HepG2 (cell line): Measurements from ENCODE around the gene GALK2. TPM values are rescaled to one million over a fixed set of nuclear protein-coding genes. Genes with fewer than 3 reads are reported as not detected.
"Not testable (repeated sequence)": the region's sequence is repeated elsewhere in the genome, so short reads cannot be mapped to it uniquely, and the experiment has no call there.

Experiments
- ATAC-seq: fragments of 200-7000 bp; cut with Tn5 transposase; 3 replicates; pipeline ENCODE4 v1.9.1; 2020; ENCODE audit warnings: mild to moderate bottlenecking, moderate library complexity
- BruUV-seq: library from RNA; stranded (reverse); fragments of 400-500 nt; replicated peaks from 2 replicates; lab custom pipeline; 2021; lab: Mats Ljungman, UMichigan
- CTCF ChIA-PET: fragments of 300-600 bp; formaldehyde crosslinking; extraction: SDS; loops from one replicate; lab custom pipeline; 2021; ENCODE audit warnings: low total read pairs, inconsistent platforms, low intra/inter-chr PET ratio; lab: Yijun Ruan, JAX
- POLR2A ChIA-PET: fragments of 350-600 bp; sonication (Branson Sonifier 250); formaldehyde crosslinking; loops from one replicate; lab custom pipeline; 2020; ENCODE audit warnings: antibody characterized with exemption, inconsistent platforms; lab: Yijun Ruan, JAX
- DNase-seq: peaks from one replicate; pipeline ENCODE4 v3.0.0-alpha.2; 2015; ENCODE audit warnings: low spot score
- FAIRE-seq: peaks from 3 replicates; lab custom pipeline; 2011; peaks lifted over from hg19 to GRCh38; lab: Jason Lieb, UNC
- H2AFZ ChIP-seq: one replicate; pipeline ENCODE4 v1.6.1; 2011; ENCODE audit warnings: low read length, inconsistent platforms
- H3K27ac ChIP-seq: fragments of 300-600 bp; 3 replicates; pipeline ENCODE4 v1.8.0; 2011; ENCODE audit warnings: mixed run types, mild to moderate bottlenecking, mixed read lengths, low read length, inconsistent platforms; ENCODE audit not compliant: insufficient read depth; ENCODE audit errors: extremely low read length
- H3K27me3 ChIP-seq, 2 experiments: fragments of 200-600 bp in 1 of 2; 2 replicates in 1 of 2; 3 replicates in 1 of 2; pipeline versions ENCODE4 v1.6.0 to v1.8.0; 2011; ENCODE audit warnings: low read length in 2 of 2, mild to moderate bottlenecking in 2 of 2, moderate library complexity in 2 of 2, inconsistent platforms in 1 of 2; ENCODE audit not compliant: insufficient read depth in 2 of 2, control insufficient read depth in 1 of 2
- H3K36me3 ChIP-seq, 2 experiments: fragments of 200-600 bp in 1 of 2; replicated peaks in 1 of 2; 2 replicates in 1 of 2; 3 replicates in 1 of 2; pipeline versions ENCODE4 v1.5.1 to v1.8.0; 2011; ENCODE audit warnings: low read length in 2 of 2, inconsistent platforms in 1 of 2; ENCODE audit not compliant: insufficient read depth in 2 of 2, control insufficient read depth in 1 of 2
- H3K4me1 ChIP-seq: 2 replicates; pipeline ENCODE4 v1.5.1; 2012; ENCODE audit warnings: low read length, inconsistent platforms; ENCODE audit not compliant: insufficient read depth
- H3K4me2 ChIP-seq: 2 replicates; pipeline ENCODE4 v1.6.0; 2011; ENCODE audit warnings: low read depth, low read length, inconsistent platforms
- H3K4me3 ChIP-seq, 3 experiments: fragments of 200-600 bp in 1 of 3; sonication (generic), shearing (Covaris generic) in 1 of 3; replicated peaks in 1 of 3; 2 replicates each; pipeline ENCODE4 v1.5.1; 2011 to 2016; ENCODE audit warnings: low read length in 3 of 3, inconsistent platforms in 2 of 3, low read depth in 2 of 3, mild to moderate bottlenecking in 2 of 3, control low read depth in 1 of 3, mixed read lengths in 1 of 3; ENCODE audit not compliant: insufficient read depth in 1 of 3
- H3K79me2 ChIP-seq: one replicate; pipeline ENCODE4 v1.6.1; 2011; ENCODE audit warnings: low read length, inconsistent platforms; ENCODE audit not compliant: insufficient read depth
- H3K9ac ChIP-seq: 2 replicates; pipeline ENCODE4 v1.6.0; 2011; ENCODE audit warnings: mild to moderate bottlenecking, low read depth, low read length, inconsistent platforms; ENCODE audit not compliant: insufficient read depth
- H3K9me3 ChIP-seq: 2 replicates; pipeline ENCODE4 v1.5.1; 2012; ENCODE audit warnings: mild to moderate bottlenecking, low read length
- H4K20me1 ChIP-seq: 2 replicates; pipeline ENCODE4 v1.6.0; 2011; ENCODE audit warnings: inconsistent platforms, mild to moderate bottlenecking, low read length, moderate library complexity; ENCODE audit not compliant: insufficient read depth
- ARID3A ChIP-seq: IDR thresholded peaks from 2 replicates; pipeline ENCODE4 v1.6.1; 2012; ENCODE audit warnings: low read depth, low read length, improper control_type of control experiment
- CREB1 ChIP-seq, 2 experiments: fragments of 450-650 bp in 1 of 2; IDR thresholded peaks; 2 replicates each; pipeline ENCODE4 v1.6.1; 2016 to 2017; ENCODE audit warnings: control low read depth in 1 of 2, mild to moderate bottlenecking in 1 of 2, missing compliant biosample characterization in 1 of 2, missing genetic modification characterization in 1 of 2
- HDAC2 ChIP-seq: sonication (generic); formaldehyde crosslinking; IDR thresholded peaks from 2 replicates; pipeline ENCODE4 v1.4.0; 2020; ENCODE audit warnings: missing genetic modification reagents
- ISL2 ChIP-seq: sonication (generic); formaldehyde crosslinking; IDR thresholded peaks from 2 replicates; pipeline ENCODE4 v1.5.0; 2020; ENCODE audit warnings: missing genetic modification reagents
- LCORL ChIP-seq, 2 experiments: fragments of 450-650 bp in 1 of 2; sonication (generic) in 1 of 2; formaldehyde crosslinking in 1 of 2; IDR thresholded peaks; 2 replicates each; pipeline versions ENCODE4 v1.5.0 to v1.6.1; 2017 to 2020; ENCODE audit warnings: antibody characterized with exemption in 1 of 2, missing genetic modification reagents in 1 of 2
- PHF20 ChIP-seq: sonication (generic); formaldehyde crosslinking; IDR thresholded peaks from 2 replicates; pipeline ENCODE4 v1.5.0; 2020; ENCODE audit warnings: mild to moderate bottlenecking, missing genetic modification reagents
- RAD21 ChIP-seq: fragments of 450-650 bp; formaldehyde crosslinking; IDR thresholded peaks from 2 replicates; pipeline ENCODE4 v1.5.0; 2020; ENCODE audit warnings: mild to moderate bottlenecking
- TAF15 ChIP-seq: fragments of 200-400 bp; formaldehyde crosslinking; IDR thresholded peaks from one replicate; pipeline ENCODE4 v1.6.1; 2018; ENCODE audit warnings: mild to moderate bottlenecking, low read depth, low read length; ENCODE audit not compliant: poor library complexity, severe bottlenecking
- TBP ChIP-seq: sonication (generic); formaldehyde crosslinking; IDR thresholded peaks from 2 replicates; pipeline ENCODE4 v1.5.0; 2020; ENCODE audit warnings: missing genetic modification reagents
- TOE1 ChIP-seq: sonication (generic); formaldehyde crosslinking; IDR thresholded peaks from 2 replicates; pipeline ENCODE4 v1.4.0; 2020; ENCODE audit warnings: mild to moderate bottlenecking, missing genetic modification reagents
- ZEB1 ChIP-seq: IDR thresholded peaks from 2 replicates; pipeline ENCODE4 v1.6.1; 2012; ENCODE audit warnings: mild to moderate bottlenecking, low read depth, inconsistent platforms; ENCODE audit not compliant: insufficient replicate concordance
- ZFP36 ChIP-seq: fragments of 150-350 bp; IDR thresholded peaks from 2 replicates; pipeline ENCODE4 v1.6.1; 2018; ENCODE audit warnings: borderline replicate concordance, low read length, low read depth; ENCODE audit not compliant: partially characterized antibody
- ZKSCAN1 ChIP-seq: fragments of 150-350 bp; IDR thresholded peaks from 2 replicates; pipeline ENCODE4 v1.6.1; 2014; ENCODE audit warnings: low read length
- ZNF496 ChIP-seq: sonication (generic); formaldehyde crosslinking; IDR thresholded peaks from 2 replicates; pipeline ENCODE4 v1.8.1; 2023; ENCODE audit warnings: mild to moderate bottlenecking, moderate library complexity, missing genetic modification reagents; ENCODE audit not compliant: insufficient replicate concordance
- ZNF773 ChIP-seq: sonication (generic); formaldehyde crosslinking; IDR thresholded peaks from 2 replicates; pipeline ENCODE4 v1.4.0; 2020; ENCODE audit warnings: missing genetic modification reagents, borderline replicate concordance
- WGBS: methylation state at CpG from one replicate; pipeline ENCODE4 v1.1.6; 2017; ENCODE audit warnings: low lambda C conversion rate; 5-methylcytosine and 5-hydroxymethylcytosine counted together
- in situ Hi-C: cut with HindIII; loops from 2 replicates; pipeline ENCODE4 v1.10.0; 2017; ENCODE audit warnings: low pct_unique_long_range_greater_than_20kb; ENCODE audit not compliant: extremely low pct_ligation_motif_present
- intact Hi-C: fragments of 100-400 bp; cut with micrococcal nuclease; formaldehyde crosslinking; loops from one replicate; pipeline ENCODE4 v1.10.0; 2022; ENCODE audit not compliant: unreplicated experiment
- polyA plus RNA-seq, 8 experiments: library from polyadenylated mRNA; depleted of rRNA in 3 of 8; stranded (reverse) in 7 of 8; unstranded in 1 of 8; fragments of >200 nt; fragmentation: Illumina TruSeq in 4 of 8; extraction: Trizol in 4 of 8; gene quantifications; 2 replicates each; pipeline versions ENCODE4 v1.2.1 to v1.2.3, GENCODE V29; 2011 to 2016; ENCODE audit warnings: low read depth in 4 of 8, missing spikeins in 1 of 8, mixed read lengths in 1 of 8; ENCODE audit not compliant: insufficient read depth in 1 of 8
- total RNA-seq, 5 experiments: library from RNA; depleted of rRNA; stranded (reverse); fragments of >200 nt; fragmentation: Illumina TruSeq; extraction: Trizol; gene quantifications; 2 replicates each; pipeline ENCODE4 v1.2.3, GENCODE V29; 2016; ENCODE audit warnings: low read depth in 1 of 5
- TF ChIP-seq, protein P1 (sequence below): sonication (generic); formaldehyde crosslinking; conservative IDR thresholded peaks from 2 replicates; pipeline ENCODE4 v1.4.0; 2020; ENCODE audit warnings: missing genetic modification reagents

The GALK2 gene
- total and polyA plus RNA-seq, 2 of the 13 experiments (the other 11 are each of a cell fraction or from before 2014, with no cell fraction given) = 17.6 to 32.8 TPM

DNA sequence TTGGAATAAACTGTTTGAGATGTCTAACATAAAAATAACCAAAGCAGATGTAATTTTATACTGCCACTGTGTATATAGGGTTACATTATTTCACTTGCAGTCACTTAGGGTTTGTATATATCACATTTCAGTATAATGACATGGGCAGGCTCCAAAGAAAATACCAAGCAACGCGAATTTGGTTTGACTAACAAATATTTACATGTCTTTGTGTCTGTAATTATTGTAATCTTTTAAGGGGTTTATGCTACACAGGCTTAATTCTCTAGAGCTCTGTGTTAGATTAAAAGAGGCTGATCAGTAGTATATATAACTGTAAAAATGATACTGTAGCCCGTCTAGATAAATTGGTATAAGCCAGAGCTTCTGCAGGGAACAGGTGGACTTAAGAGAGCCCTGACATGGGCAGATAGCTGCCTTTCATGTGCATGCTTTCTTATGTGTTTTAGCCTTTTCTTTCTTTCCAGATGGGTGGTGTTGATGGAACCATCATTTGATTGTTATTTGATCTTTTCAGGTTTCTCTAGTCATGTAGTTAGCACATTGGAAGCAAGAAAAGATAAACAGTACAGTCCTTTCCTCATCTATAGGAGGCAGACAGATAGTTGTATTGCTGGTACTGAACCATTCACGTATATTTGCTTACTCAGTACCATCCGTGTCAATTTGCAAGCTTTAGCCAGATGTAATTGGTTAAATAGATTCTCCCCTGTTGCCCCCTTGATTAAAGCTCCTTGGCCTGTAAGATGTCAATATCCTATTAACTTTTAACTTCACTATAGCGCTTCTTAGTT lies 86.1 kb downstream of the GALK2 start:
- ChIA-PET POLR2A (no interaction called here), CTCF (no interaction called here)
- no peak for DNase-seq
- H3K36me3 ChIP-seq = 0 out of 5 replicates have a peak, but pooled peaks cover 0 to 3% of the 10 kb centered on the region in 2 experiments
- no peak overlapping the region for H3K4me3 ChIP-seq
- no peaks in the 10 kb centered on the region for H4K20me1 ChIP-seq
- no peak for FAIRE-seq
- no peak overlapping the region for H3K4me2 ChIP-seq
- H3K9ac ChIP-seq = no peak overlapping the region
- ATAC-seq = no peak
- no peak overlapping the region for H2AFZ ChIP-seq
- TF ChIP-seq LCORL (IDR thresholded peaks at IDR 0.05) = no peak
- no peak for TF ChIP-seq LCORL (CRISPR knock-in tag; IDR thresholded peaks at IDR 0.05)
- no peak for TF ChIP-seq HDAC2 (CRISPR knock-in tag)
- no peak for TF ChIP-seq RAD21 (CRISPR knock-in tag)
- no peak for TF ChIP-seq ARID3A
- TF ChIP-seq TOE1 (CRISPR knock-in tag) = no peak
- TF ChIP-seq ZFP36 = no peak
- TF ChIP-seq PHF20 = no peak
- TF ChIP-seq TBP (CRISPR knock-in tag) = no peak
- TF ChIP-seq ZNF496 (CRISPR knock-in tag) = no peak
- TF ChIP-seq ISL2 (CRISPR knock-in tag) = no peak
- TF ChIP-seq ZKSCAN1 = no peak
- no peak for TF ChIP-seq ZNF773 (CRISPR knock-in tag)
- TF ChIP-seq TAF15 = no peak
- TF ChIP-seq CREB1 (IDR thresholded peaks at IDR 0.05) = no peak
- TF ChIP-seq CREB1 (CRISPR knock-in tag; IDR thresholded peaks at IDR 0.05) = no peak
- no peak for TF ChIP-seq ZEB1
- TF ChIP-seq, protein P1, sequence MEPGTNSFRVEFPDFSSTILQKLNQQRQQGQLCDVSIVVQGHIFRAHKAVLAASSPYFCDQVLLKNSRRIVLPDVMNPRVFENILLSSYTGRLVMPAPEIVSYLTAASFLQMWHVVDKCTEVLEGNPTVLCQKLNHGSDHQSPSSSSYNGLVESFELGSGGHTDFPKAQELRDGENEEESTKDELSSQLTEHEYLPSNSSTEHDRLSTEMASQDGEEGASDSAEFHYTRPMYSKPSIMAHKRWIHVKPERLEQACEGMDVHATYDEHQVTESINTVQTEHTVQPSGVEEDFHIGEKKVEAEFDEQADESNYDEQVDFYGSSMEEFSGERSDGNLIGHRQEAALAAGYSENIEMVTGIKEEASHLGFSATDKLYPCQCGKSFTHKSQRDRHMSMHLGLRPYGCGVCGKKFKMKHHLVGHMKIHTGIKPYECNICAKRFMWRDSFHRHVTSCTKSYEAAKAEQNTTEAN (CRISPR knock-in tag) = no peak
- WGBS = 87% methylated on average over 6 of the region's 6 CpGs
- intact Hi-C loops = no loop called here
- no peaks in the 10 kb centered on the region for H3K9me3 ChIP-seq
- no TSS peak for BruUV-seq
- no peaks in the 10 kb centered on the region for H3K79me2 ChIP-seq
- H3K27ac ChIP-seq = no peak overlapping the region
- H3K4me1 ChIP-seq = no peaks in the 10 kb centered on the region
- in situ Hi-C loops = no loop called here
- H3K27me3 ChIP-seq = no peaks in the 10 kb centered on the region

- H3K36me3 ChIP-seq, intact Hi-C loops, H3K79me2 ChIP-seq, CTCF ChIA-PET, H3K4me3 ChIP-seq, BruUV-seq, in situ Hi-C loops, H3K27me3 ChIP-seq, H3K4me2 ChIP-seq, ATAC-seq, H3K9me3 ChIP-seq, H3K9ac ChIP-seq, H4K20me1 ChIP-seq, H3K27ac ChIP-seq, DNase-seq, POLR2A ChIA-PET, H2AFZ ChIP-seq, H3K4me1 ChIP-seq, FAIRE-seq: not testable (repeated sequence)
- 96% methylated on average over 8 of the region's 12 CpGs for WGBS
Observed at GRCh38 chr15:49265117-49265516, 95.1 kb downstream of the GALK2 start.
